ENCODE data around the gene ACOD1. TPM values are rescaled to one million over a fixed set of nuclear protein-coding genes. Genes with fewer than 3 reads are reported as not detected.
"Not testable (repeated sequence)": the region's sequence is repeated elsewhere in the genome, so short reads cannot be mapped to it uniquely, and the experiment has no call there.

The ACOD1 gene
- total RNA-seq, 1 donor from 2014 or later: not detected

GRCh38 chr13:76955193-76955592 lies 6.9 kb downstream of the ACOD1 start:
- H3K27ac ChIP-seq: no peak overlapping the region
- H3K4me3 ChIP-seq: no peak overlapping the region
- no peaks in the 10 kb centered on the region for H3K4me1 ChIP-seq
- TF ChIP-seq CTCF (IDR thresholded peaks at IDR 0.05): no peak
- no peak for TF ChIP-seq POLR2AphosphoS5 (IDR thresholded peaks at IDR 0.05; ENCODE audit: insufficient read depth in 1 of 2, low read depth in 1 of 2)
- TF ChIP-seq POLR2A (IDR thresholded peaks at IDR 0.05): no peak
- no peak for DNase-seq (ENCODE audit: extremely low spot score in 2 of 2)
- H3K36me3 ChIP-seq: no peaks in the 10 kb centered on the region
- intact Hi-C loops (cut with DNase I): no loop called here
- H3K9me3 ChIP-seq: no peaks in the 10 kb centered on the region
- H3K27me3 ChIP-seq: no peaks in the 10 kb centered on the region

GRCh38 chr13:76955661-76956060 lies 7.3 kb downstream of the ACOD1 start:
- Histone ChIP-seq H3K27me3 (no peaks in the 10 kb centered on the region), H3K27ac (no peak overlapping the region), H3K9me3 (no peaks in the 10 kb centered on the region), H3K36me3 (no peaks in the 10 kb centered on the region), H3K4me1 (no peaks in the 10 kb centered on the region), H3K4me3 (no peak overlapping the region)
- no peak for DNase-seq (ENCODE audit: extremely low spot score in 2 of 2)
- intact Hi-C loops (cut with DNase I): no loop called here
- no peak for TF ChIP-seq CTCF (IDR thresholded peaks at IDR 0.05)
- TF ChIP-seq POLR2AphosphoS5 (IDR thresholded peaks at IDR 0.05; ENCODE audit: insufficient read depth in 1 of 2, low read depth in 1 of 2): no peak
- no peak for TF ChIP-seq POLR2A (IDR thresholded peaks at IDR 0.05)

GRCh38 chr13:76958841-76959432 lies 10.6 kb downstream of the ACOD1 start:
- Histone ChIP-seq H3K27ac (no peak overlapping the region), H3K36me3 (no peaks in the 10 kb centered on the region), H3K4me3 (no peak overlapping the region), H3K9me3 (no peaks in the 10 kb centered on the region), H3K4me1 (no peaks in the 10 kb centered on the region), H3K27me3 (no peaks in the 10 kb centered on the region)
- no peak for TF ChIP-seq POLR2A (IDR thresholded peaks at IDR 0.05)
- no peak for TF ChIP-seq POLR2AphosphoS5 (IDR thresholded peaks at IDR 0.05; ENCODE audit: insufficient read depth in 1 of 2, low read depth in 1 of 2)
- TF ChIP-seq CTCF (IDR thresholded peaks at IDR 0.05): no peak
- intact Hi-C loops (cut with DNase I): no loop called here
- no peak for DNase-seq (ENCODE audit: extremely low spot score in 2 of 2)

GRCh38 chr13:76959734-76960133 lies 11.4 kb downstream of the ACOD1 start:
- H3K4me3 ChIP-seq; DNase-seq (ENCODE audit: extremely low spot score in 2 of 2); H3K9me3 ChIP-seq; intact Hi-C loops (cut with DNase I); H3K4me1 ChIP-seq; H3K27ac ChIP-seq; H3K27me3 ChIP-seq; H3K36me3 ChIP-seq: not testable (repeated sequence)

GRCh38 chr13:76965759-76966421 lies 17.6 kb downstream of the ACOD1 start:
- no peak for DNase-seq (ENCODE audit: extremely low spot score in 2 of 2)
- H3K27me3 ChIP-seq: no peaks in the 10 kb centered on the region
- H3K4me3 ChIP-seq: no peak overlapping the region
- no peaks in the 10 kb centered on the region for H3K9me3 ChIP-seq
- no peak overlapping the region for H3K27ac ChIP-seq
- H3K36me3 ChIP-seq: no peaks in the 10 kb centered on the region
- TF ChIP-seq CTCF (IDR thresholded peaks at IDR 0.05) (no peak), POLR2AphosphoS5 (IDR thresholded peaks at IDR 0.05; ENCODE audit: insufficient read depth in 1 of 2, low read depth in 1 of 2) (no peak), POLR2A (IDR thresholded peaks at IDR 0.05) (no peak)
- H3K4me1 ChIP-seq: peaks cover 10% of the 10 kb centered on the region
- intact Hi-C loops (cut with DNase I): no loop called here
